Ectodermal cell (in vitro differentiated cells): ENCODE data around the gene TRAPPC6A. TPM values are rescaled to one million over a fixed set of nuclear protein-coding genes. Genes with fewer than 3 reads are reported as not detected.

Source experiments
- H3K27ac ChIP-seq: 2 replicates; pipeline ENCODE4 v1.7.0; 2013; ENCODE audit warnings: mild to moderate bottlenecking, low read depth, low read length; ENCODE audit not compliant: insufficient read depth, poor library complexity, severe bottlenecking
- H3K27me3 ChIP-seq: 2 replicates; pipeline ENCODE4 v1.7.0; 2013; ENCODE audit warnings: mild to moderate bottlenecking, low read length; ENCODE audit not compliant: insufficient read depth, control insufficient read depth, poor library complexity, severe bottlenecking
- H3K36me3 ChIP-seq: one replicate; pipeline ENCODE4 v1.7.0; 2013; ENCODE audit warnings: low read length; ENCODE audit not compliant: control insufficient read depth, insufficient read depth
- H3K4me1 ChIP-seq: one replicate; pipeline ENCODE4 v1.7.0; 2013; ENCODE audit warnings: low read length; ENCODE audit not compliant: control insufficient read depth, insufficient read depth
- H3K4me3 ChIP-seq: 2 replicates; pipeline ENCODE4 v1.7.0; 2013; ENCODE audit warnings: low read depth, low read length, control low read depth; ENCODE audit not compliant: insufficient read depth
- H3K9me3 ChIP-seq: 2 replicates; pipeline ENCODE4 v1.7.0; 2013; ENCODE audit warnings: mild to moderate bottlenecking, low read length, moderate library complexity; ENCODE audit not compliant: control insufficient read depth
- WGBS, 2 experiments: methylation state at CpG; one replicate each; pipeline ENCODE4 v1.1.7; 2013; ENCODE audit warnings: missing lambda C conversion rate in 2 of 2; 5-methylcytosine and 5-hydroxymethylcytosine counted together
- polyA plus RNA-seq, 4 experiments: library from polyadenylated mRNA; stranded (reverse); fragments of 50-300 nt; gene quantifications; one replicate each; pipeline ENCODE4 v1.2.3, GENCODE V29; 2013

The TRAPPC6A gene
- 44.8 TPM for polyA plus RNA-seq (2013, experiment 1 of 4)
- polyA plus RNA-seq (2013, experiment 2 of 4): 45.4 TPM
- 35.6 TPM for polyA plus RNA-seq (2013, experiment 3 of 4)
- polyA plus RNA-seq (2013, experiment 4 of 4): 50.0 TPM

GRCh38 chr19:45177817-45178261 is at the start of gene TRAPPC6A:
TSS of gene TRAPPC6A (minus strand) at chr19:45178237. CDS start at chr19:45178218, 19 bp downstream.
- Histone ChIP-seq H3K36me3 (no peaks in the 10 kb centered on the region), H3K27me3 (peaks cover 9% of the 10 kb centered on the region), H3K4me3 (peak within 1 kb of the TSS; percentile 87), H3K4me1 (peaks cover 6% of the 10 kb centered on the region), H3K9me3 (no peaks in the 10 kb centered on the region), H3K27ac (peak within 1 kb of the TSS; percentile 41)
- WGBS, 2 experiments: 1% methylated on average over 36 of the region's 36 CpGs

- Histone ChIP-seq H3K27me3 (no peaks in the 10 kb centered on the region), H3K36me3 (no peaks in the 10 kb centered on the region), H3K4me3 (no peak overlapping the region), H3K9me3 (no peaks in the 10 kb centered on the region), H3K4me1 (no peaks in the 10 kb centered on the region), H3K27ac (no peak overlapping the region)
- WGBS, 2 experiments: 83 to 89% methylated on average over 11 of the region's 11 CpGs
Measured at GRCh38 chr19:45224645-45225044, 46.6 kb upstream of the TRAPPC6A start.

- no peaks in the 10 kb centered on the region for H3K27me3 ChIP-seq
- no peaks in the 10 kb centered on the region for H3K9me3 ChIP-seq
- no peaks in the 10 kb centered on the region for H3K36me3 ChIP-seq
- H3K27ac ChIP-seq: no peak overlapping the region
- 88 to 93% methylated on average over 5 of the region's 5 CpGs for WGBS, 2 experiments
- no peak overlapping the region for H3K4me3 ChIP-seq
- H3K4me1 ChIP-seq: no peaks in the 10 kb centered on the region
Measured at GRCh38 chr19:45223879-45224278, 45.8 kb upstream of the TRAPPC6A start.

GRCh38 chr19:45222724-45223123 is 44.7 kb upstream of the TRAPPC6A start:
- H3K4me1 ChIP-seq: no peaks in the 10 kb centered on the region
- 87 to 95% methylated on average over 6 of the region's 6 CpGs for whole genome bisulfite sequencing, 2 experiments
- H3K27ac ChIP-seq: no peak overlapping the region
- H3K27me3 ChIP-seq: peaks cover 8% of the 10 kb centered on the region
- no peaks in the 10 kb centered on the region for H3K36me3 ChIP-seq
- no peak overlapping the region for H3K4me3 ChIP-seq
- no peaks in the 10 kb centered on the region for H3K9me3 ChIP-seq

GRCh38 chr19:45218911-45219743 is 41.1 kb upstream of the TRAPPC6A start:
- no peak overlapping the region for H3K4me3 ChIP-seq
- 89 to 93% methylated on average over 15 to 17 of the region's 18 CpGs for WGBS, 2 experiments
- H3K27me3 ChIP-seq: peaks cover 35% of the 10 kb centered on the region

GRCh38 chr19:45218426-45218825 is 40.4 kb upstream of the TRAPPC6A start:
- H3K4me1 ChIP-seq: no peaks in the 10 kb centered on the region
- no peak overlapping the region for H3K27ac ChIP-seq
- H3K4me3 ChIP-seq: no peak overlapping the region
- H3K27me3 ChIP-seq: peaks cover 35% of the 10 kb centered on the region
- no peaks in the 10 kb centered on the region for H3K36me3 ChIP-seq
- WGBS, 2 experiments: 75 to 77% methylated on average over 4 of the region's 4 CpGs
- no peaks in the 10 kb centered on the region for H3K9me3 ChIP-seq

More at GRCh38 chr19:45218911-45219743, 41.1 kb upstream of the TRAPPC6A start:
- H3K9me3 ChIP-seq: no peaks in the 10 kb centered on the region
- no peaks in the 10 kb centered on the region for H3K4me1 ChIP-seq
- H3K27ac ChIP-seq: no peak overlapping the region
- no peaks in the 10 kb centered on the region for H3K36me3 ChIP-seq

- Histone ChIP-seq H3K36me3 (no peaks in the 10 kb centered on the region), H3K4me3 (no peak overlapping the region), H3K27me3 (peaks cover 35% of the 10 kb centered on the region), H3K4me1 (no peaks in the 10 kb centered on the region), H3K27ac (no peak overlapping the region), H3K9me3 (no peaks in the 10 kb centered on the region)
- 77 to 84% methylated on average over 14 of the region's 14 CpGs for WGBS, 2 experiments
Measured at GRCh38 chr19:45217957-45218334, 39.9 kb upstream of the TRAPPC6A start.

GRCh38 chr19:45217193-45217956 is 39.3 kb upstream of the TRAPPC6A start:
- Histone ChIP-seq H3K27me3 (peaks cover 35% of the 10 kb centered on the region), H3K27ac (no peak overlapping the region), H3K4me3 (no peak overlapping the region), H3K4me1 (no peaks in the 10 kb centered on the region), H3K9me3 (no peaks in the 10 kb centered on the region), H3K36me3 (no peaks in the 10 kb centered on the region)
- WGBS, 2 experiments: 76 to 77% methylated on average over 46 of the region's 46 CpGs

- Histone ChIP-seq H3K27ac (no peak overlapping the region), H3K36me3 (no peaks in the 10 kb centered on the region), H3K4me3 (no peak overlapping the region), H3K4me1 (peaks cover 4% of the 10 kb centered on the region), H3K9me3 (no peaks in the 10 kb centered on the region), H3K27me3 (peaks cover 35% of the 10 kb centered on the region)
- WGBS, 2 experiments: 90 to 91% methylated on average over 6 of the region's 6 CpGs
Measured at GRCh38 chr19:45216667-45217066, 38.6 kb upstream of the TRAPPC6A start.
